GM12801 (cell line): Measurements from ENCODE around the gene TNKS2.

ENCODE experiments used
- TF ChIP-seq, protein P1 (sequence below): IDR thresholded peaks from one replicate; pipeline ENCODE4 v1.5.1; 2011; ENCODE audit warnings: control low read depth; ENCODE audit not compliant: insufficient read length; ENCODE audit errors: extremely low read depth

TNKS2 gene

GRCh38 chr10:91856637-91857036 lies 58.4 kb downstream of the TNKS2 start:
- TF ChIP-seq, protein P1, sequence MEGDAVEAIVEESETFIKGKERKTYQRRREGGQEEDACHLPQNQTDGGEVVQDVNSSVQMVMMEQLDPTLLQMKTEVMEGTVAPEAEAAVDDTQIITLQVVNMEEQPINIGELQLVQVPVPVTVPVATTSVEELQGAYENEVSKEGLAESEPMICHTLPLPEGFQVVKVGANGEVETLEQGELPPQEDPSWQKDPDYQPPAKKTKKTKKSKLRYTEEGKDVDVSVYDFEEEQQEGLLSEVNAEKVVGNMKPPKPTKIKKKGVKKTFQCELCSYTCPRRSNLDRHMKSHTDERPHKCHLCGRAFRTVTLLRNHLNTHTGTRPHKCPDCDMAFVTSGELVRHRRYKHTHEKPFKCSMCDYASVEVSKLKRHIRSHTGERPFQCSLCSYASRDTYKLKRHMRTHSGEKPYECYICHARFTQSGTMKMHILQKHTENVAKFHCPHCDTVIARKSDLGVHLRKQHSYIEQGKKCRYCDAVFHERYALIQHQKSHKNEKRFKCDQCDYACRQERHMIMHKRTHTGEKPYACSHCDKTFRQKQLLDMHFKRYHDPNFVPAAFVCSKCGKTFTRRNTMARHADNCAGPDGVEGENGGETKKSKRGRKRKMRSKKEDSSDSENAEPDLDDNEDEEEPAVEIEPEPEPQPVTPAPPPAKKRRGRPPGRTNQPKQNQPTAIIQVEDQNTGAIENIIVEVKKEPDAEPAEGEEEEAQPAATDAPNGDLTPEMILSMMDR, result no peak

DNA sequence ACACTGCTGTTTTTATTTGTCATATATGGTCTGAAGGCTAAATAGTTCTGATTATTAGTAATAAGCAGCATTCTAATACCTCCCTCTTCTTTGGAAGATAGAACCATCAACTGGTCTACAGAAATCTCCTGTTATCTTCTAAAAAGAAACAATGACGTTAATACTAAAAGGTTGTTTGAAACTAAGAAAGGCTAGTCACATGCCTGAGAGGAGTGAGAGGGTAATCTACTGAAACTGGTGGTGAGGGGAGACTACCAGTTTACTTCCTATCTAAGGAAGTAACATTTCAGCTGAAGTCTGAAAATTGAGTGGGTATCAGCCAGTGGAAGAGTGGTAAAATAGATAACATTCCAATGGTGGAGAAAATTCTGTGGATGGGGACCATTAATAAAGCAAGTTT lies 62.7 kb downstream of the TNKS2 start:
- TF ChIP-seq, protein P1, result no peak

- TF ChIP-seq, protein P1, result no peak
These were observed 65.9 kb downstream of the TNKS2 start for GRCh38 chr10:91864099-91864498.

DNA sequence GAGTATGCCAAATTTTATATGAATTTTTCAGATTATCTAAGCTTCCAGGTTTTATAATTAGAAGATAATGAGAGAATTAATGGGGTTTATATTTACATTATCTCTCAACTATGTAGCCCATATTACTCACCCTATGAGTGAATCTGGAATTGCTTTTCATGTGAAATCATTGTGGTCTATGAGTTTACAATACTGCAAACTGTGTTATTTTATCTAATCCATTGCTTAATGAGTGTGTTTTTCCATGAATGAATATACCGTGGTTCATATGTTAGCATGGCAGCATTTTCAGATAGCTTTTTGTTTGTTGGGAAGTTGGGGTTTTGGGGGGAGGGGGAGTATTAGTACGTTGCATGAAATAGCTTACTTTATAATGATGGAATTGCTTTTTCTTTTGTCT lies 66.5 kb downstream of the TNKS2 start:
- TF ChIP-seq, protein P1, result no peak

DNA sequence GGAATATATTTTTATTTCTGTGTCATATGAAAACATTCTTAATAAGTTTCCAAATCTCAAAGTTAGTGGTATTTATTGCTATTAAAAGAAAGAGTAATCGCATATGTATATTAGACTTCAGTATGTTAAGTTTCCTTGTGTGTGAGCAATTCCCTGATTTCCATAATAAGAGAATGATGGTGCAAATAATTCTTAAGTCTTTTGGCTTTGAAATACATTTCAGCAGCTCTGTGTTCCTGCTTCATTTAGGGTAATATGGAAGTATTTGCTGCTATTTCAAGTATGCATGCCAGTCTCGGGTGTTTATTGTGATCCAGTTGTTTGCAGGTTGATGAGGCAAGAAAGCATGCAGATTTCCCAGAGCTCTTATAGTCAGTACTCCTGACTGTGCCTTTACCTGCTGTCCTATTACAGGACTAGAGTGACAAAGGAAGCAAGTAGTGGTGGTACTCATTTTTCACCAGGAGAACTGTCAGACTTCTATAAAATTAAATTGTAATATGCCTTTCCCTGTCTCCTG lies 67.4 kb downstream of the TNKS2 start:
- TF ChIP-seq, protein P1, result no peak

GRCh38 chr10:91875156-91875555 lies 76.9 kb downstream of the TNKS2 start:
- TF ChIP-seq, protein P1, result no peak

DNA sequence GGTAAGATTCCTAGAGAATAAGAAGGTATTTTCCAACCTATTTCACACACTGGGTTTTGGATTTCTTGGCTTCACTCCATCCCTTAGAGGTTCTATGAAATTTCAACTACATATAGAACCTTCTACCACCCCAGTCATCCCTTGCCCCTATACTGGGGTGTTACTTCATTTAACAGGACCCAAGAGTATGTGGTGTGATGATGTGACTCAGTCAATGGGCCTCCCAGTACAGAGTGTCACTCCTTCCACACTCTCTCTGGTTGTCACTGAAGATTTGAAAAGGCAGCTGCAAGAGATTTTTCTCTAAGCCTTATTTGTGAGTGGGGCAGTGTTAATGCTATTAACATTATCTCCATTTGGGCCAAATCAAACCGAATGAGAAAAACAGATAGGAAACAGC lies 77.6 kb downstream of the TNKS2 start:
- TF ChIP-seq, protein P1, result no peak
